ENCODE results near the gene PPP1R13B.

DNA sequence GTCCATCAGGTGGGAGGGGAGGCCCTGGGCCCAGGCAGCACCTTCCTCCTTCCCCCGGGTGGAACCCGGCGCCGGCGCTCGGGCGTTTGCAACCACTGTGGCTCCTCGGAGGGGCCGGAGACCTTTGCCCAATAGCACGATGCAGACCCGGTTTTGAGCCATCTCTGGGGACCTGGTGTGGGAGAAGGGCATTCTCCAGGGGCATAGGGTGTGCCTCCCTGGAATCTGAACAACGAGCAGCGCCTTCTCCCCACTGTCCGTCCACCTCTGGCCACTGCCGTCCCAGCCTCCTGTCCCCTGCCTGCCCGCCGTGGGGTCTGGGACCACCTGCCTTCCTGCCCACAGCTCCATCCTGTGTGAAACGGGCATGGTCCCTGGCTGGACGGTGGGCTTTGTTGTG is 119.2 kb downstream of the PPP1R13B start:
- TF ChIP-seq, protein P1, sequence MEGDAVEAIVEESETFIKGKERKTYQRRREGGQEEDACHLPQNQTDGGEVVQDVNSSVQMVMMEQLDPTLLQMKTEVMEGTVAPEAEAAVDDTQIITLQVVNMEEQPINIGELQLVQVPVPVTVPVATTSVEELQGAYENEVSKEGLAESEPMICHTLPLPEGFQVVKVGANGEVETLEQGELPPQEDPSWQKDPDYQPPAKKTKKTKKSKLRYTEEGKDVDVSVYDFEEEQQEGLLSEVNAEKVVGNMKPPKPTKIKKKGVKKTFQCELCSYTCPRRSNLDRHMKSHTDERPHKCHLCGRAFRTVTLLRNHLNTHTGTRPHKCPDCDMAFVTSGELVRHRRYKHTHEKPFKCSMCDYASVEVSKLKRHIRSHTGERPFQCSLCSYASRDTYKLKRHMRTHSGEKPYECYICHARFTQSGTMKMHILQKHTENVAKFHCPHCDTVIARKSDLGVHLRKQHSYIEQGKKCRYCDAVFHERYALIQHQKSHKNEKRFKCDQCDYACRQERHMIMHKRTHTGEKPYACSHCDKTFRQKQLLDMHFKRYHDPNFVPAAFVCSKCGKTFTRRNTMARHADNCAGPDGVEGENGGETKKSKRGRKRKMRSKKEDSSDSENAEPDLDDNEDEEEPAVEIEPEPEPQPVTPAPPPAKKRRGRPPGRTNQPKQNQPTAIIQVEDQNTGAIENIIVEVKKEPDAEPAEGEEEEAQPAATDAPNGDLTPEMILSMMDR (IDR thresholded peaks at IDR 0.05): no peak
- no peak for TF ChIP-seq EZH2 (IDR thresholded peaks at IDR 0.05)
